K562 treated with DMSO at 1 percent for 48 hours (cell line): Measurements from ENCODE around the gene TM9SF1. TPM values are rescaled to one million over a fixed set of nuclear protein-coding genes. Genes with fewer than 3 reads are reported as not detected.

ENCODE experiments used
- total RNA-seq: library from RNA; unstranded; fragments of 300-600 nt; gene quantifications from 2 replicates; pipeline ENCODE4 v1.2.3, GENCODE V29; 2022; ENCODE audit warnings: low replicate concordance; ENCODE audit errors: extremely low read depth

TM9SF1 gene, protein sequence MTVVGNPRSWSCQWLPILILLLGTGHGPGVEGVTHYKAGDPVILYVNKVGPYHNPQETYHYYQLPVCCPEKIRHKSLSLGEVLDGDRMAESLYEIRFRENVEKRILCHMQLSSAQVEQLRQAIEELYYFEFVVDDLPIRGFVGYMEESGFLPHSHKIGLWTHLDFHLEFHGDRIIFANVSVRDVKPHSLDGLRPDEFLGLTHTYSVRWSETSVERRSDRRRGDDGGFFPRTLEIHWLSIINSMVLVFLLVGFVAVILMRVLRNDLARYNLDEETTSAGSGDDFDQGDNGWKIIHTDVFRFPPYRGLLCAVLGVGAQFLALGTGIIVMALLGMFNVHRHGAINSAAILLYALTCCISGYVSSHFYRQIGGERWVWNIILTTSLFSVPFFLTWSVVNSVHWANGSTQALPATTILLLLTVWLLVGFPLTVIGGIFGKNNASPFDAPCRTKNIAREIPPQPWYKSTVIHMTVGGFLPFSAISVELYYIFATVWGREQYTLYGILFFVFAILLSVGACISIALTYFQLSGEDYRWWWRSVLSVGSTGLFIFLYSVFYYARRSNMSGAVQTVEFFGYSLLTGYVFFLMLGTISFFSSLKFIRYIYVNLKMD
- not detected in 2 replicates for total RNA-seq

DNA sequence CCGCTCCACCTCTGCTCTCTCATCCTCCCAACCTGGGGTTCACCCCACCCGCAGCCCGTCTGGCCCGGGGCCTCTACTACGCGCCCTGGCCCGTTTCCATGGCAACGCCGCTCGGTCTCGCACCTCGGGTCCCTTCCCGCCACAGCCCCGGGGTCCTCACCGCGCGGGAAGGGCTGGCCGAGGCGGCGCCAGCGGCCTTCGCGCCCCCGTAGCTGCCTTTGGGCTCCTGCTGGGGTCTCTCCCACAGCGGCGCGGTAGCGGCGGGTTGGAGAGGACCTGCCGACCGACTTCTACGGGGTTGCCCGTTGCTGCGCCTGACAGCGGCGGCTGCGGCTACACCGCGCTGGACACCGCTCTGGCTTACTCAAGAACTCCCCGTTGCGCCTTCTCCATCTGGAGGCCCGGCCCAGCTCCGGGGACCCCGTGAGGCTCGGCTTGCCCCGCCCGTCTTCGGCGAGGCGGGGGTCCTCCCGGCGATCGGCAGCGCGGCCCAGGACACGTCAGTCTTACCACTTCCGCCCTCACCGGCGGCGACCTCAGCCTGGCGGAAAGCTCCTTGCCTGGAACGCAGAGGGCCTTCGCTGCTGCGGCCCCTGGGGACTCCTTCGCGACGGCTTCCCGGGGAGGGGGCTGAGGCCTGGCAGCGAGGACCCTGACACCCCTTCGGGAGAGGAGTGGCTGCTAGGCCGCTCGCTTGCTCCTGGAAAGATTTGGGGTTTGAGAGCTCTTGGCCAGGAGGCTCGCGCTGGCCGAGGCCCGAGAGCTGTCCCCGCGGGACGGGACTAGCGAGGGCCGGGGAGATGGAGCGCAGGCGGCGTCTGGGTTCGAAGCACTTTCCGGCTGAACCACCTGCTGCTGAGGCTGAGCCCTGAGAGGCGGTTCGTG is at the start of gene TM9SF1:
TSS of gene TM9SF1 (minus strand) at position 256 of the 885 bp plus-strand sequence. CDS start 422 bp downstream, outside the sequence.

GRCh38 chr14:24232645-24233537 is 37.6 kb upstream of the TM9SF1 start, which contains the start of gene GMPR2:
Gene GMPR2, plus strand, starts transcription at chr14:24232929. Its CDS starts 325 bp downstream, at chr14:24233254.

DNA sequence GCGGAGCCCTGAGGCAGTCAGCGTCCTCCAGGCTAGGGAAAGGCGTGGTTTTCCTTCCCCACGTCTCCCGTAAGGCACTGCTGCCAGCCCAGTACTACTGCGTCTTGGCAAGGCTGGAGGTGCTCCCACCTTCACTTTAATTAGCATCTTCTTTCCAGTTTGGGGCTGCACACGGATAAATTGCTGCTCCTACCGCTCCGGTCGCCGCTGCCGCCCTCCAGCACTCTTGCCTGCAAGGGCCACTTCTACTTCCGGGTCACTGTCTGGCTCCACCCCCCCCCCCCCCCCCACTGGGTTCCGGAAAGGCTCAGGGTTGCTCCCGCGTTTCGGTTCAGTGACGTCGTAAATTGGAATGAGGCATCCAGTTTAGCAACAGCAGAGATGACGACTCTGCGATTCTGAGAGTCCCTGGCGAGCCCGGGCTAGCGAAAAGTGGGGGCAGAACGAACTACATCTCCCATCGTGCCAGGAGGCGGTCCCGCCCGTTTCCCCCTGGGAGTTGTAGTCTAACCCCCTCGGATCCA is 36.9 kb upstream of the TM9SF1 start, which contains the start of gene NEDD8:
TSS of gene NEDD8 (minus strand) at position 247 of the 524 bp plus-strand sequence. CDS start at position 147, 100 bp downstream.

GRCh38 chr14:24215495-24216344 is 20.5 kb upstream of the TM9SF1 start, which contains the start of gene MDP1:
Gene MDP1, minus strand, starts transcription at chr14:24216066. Its CDS starts 111 bp downstream, at chr14:24215955.

GRCh38 chr14:24212924-24213865 is 18.0 kb upstream of the TM9SF1 start, which contains the start of gene CHMP4A:
Gene CHMP4A, minus strand, starts transcription at chr14:24213488. Its CDS starts 49 bp downstream, at chr14:24213439.

GRCh38 chr14:24188251-24189058 is 6.8 kb downstream of the TM9SF1 start, which contains the start of gene IPO4:
Gene IPO4, minus strand, starts transcription at chr14:24188816. Its CDS starts 29 bp downstream, at chr14:24188787.

DNA sequence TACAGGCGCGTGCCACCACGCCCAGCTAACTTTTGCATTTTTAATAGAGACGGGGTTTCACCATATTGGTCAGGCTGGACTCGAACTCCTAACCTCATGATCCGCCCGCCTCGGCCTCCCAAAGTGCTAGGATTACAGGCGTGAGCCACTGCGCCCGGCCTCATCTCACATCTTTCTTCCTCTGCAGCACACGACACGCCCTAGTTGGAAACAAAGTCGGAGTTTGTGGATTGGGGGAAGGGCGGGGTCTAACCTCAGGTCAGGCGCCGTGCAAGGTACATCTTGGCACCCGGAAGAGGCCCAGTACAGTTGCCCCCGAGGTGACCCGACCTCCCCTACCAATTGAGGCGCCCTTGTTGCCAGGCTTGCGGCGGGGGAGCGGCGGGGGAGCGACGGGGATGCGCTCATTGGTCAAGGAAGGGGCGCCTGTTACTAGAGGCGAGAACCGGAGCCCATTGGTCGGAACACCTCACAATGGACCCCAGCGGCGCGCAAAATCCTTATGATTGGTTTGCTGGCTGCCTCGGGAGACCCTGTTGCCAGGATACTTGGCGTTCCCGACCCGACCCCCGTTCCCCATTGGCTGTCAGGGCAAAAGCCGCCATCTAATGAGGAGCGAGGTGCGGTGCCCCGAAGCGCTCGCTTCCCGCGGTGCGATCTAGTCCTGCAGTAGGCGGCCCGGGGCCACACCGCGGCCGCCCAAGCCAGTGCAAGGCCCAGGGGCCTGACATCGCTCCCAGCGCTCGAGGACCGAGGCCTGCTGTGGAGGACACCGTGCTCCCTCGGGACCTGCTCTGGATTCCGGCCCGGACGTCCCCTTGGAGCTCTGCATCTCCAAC is 23.6 kb downstream of the TM9SF1 start, which contains the start of gene REC8:
TSS of gene REC8 (plus strand) at position 659 of the 839 bp plus-strand sequence. CDS start 473 bp downstream, outside the sequence.

DNA sequence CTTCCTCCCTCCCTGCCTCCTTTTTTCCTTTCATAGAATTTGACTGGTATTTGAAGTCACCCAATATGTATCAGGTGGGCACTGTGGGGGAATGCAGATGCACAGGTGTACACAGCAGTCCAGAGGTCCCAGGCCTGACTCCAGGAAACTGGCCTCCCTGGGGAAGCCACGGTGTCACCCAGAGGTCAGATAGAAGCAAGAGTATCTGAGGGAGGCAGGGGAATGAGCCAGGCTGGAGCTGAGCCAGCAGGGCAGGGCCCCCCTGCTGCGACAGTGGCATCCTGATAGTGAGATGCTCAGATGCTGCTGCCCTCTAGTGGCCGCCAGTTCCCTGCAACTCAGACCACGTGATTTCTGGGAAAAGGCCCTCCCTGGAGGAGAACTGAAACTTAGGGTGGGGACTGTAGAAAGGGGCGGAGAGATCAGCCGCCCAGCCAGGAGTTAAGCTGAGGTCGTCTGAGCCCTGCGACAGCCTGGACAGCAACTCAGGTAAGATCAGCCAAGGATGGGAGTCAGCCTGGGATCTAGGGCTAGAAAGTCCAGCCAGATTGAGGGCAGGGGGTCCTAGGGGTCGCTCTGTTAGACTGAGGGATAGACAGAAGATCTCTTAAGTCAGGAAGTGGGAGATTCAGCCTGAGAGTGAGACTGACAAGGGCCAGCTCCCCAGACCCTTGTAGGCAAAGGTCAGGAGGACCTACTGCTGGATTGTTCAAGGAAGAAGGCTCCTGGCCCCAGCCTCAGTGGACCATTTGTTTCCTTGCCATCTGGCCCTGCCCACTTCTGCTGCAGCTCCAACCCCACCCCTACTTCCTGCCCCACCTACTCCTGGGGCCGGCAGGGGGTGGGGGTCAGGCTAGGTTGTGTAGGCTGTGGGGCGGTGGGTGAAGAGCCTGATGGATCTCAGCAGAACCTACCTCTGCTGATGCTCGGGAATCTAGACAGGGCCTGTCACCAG is 34.1 kb downstream of the TM9SF1 start, which contains the start of gene IRF9:
TSS of gene IRF9 (plus strand) at position 416 of the 955 bp plus-strand sequence. CDS start 880 bp downstream, outside the sequence.

DNA sequence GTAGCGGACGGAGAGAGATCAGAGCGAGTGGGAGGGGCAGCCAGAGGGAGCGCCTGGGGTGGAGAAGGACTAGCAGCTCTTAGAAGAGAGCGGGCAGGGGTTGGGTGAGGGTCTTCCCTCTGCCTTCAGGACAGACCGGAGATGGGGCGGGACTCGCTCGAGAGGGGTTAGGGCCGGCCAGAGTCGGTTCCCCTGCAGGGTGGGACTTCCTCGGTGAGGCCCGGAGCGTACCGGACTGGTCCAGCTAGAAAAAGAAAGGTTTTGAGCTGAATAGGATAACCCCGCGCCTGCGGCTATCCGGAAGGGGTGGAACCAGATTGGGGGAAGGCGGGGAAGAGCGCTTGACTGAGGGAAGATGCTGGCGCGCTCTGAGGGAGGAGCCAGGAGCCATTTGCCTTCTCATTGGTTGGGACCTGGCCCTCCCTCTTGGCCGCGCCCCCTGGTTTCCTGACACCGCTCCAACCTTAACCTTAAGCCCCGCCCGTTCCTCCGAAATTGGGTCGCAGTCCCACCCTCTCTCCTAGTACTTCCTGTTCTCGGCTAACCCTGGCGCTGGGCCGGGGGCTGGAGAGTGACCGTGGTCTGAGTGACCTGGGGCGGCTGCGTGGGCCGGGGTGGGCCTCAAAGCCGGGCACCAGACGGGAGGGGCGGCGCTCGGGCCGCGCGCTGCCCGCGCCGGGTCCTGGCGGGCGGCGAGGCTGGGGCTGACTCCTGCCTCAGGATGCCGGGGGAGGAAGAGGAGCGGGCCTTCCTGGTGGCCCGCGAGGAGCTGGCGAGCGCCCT is 48.1 kb downstream of the TM9SF1 start, which contains the start of gene RNF31:
TSS of gene RNF31 (plus strand) at position 521 of the 783 bp plus-strand sequence. CDS start at position 722, 201 bp downstream.

DNA sequence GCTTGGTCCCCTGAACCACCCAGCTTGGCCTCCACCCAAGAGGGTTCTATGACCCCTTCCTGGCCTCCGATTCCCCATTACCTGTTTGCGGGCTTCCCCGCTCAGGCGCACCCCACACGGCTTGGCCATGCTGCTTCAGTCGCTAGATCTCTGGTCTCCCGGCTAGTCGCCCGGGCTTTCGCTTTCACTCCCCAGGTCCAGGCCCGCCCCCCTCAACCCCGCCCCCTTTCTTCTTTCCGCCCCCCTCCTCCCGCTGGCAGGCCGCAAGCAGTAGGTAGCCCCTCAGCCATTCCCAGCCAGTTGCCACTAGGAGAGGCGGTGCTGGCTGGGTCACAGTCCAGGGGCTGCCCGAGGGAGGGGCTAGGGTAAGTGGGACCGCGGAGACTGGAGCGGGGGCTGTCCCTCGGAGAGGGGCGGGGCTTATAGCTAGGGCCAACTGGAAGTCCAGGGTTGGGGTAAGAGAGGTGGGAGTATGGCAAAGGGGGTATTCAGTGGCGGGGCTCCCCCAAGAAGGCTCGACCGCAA is 48.7 kb downstream of the TM9SF1 start, which contains the start of gene PSME2:
TSS of gene PSME2 (minus strand) at position 158 of the 525 bp plus-strand sequence. CDS start at position 129, 29 bp downstream.

GRCh38 chr14:24141097-24141880 is 54.0 kb downstream of the TM9SF1 start, which contains the start of gene EMC9:
Gene EMC9, minus strand, starts transcription at chr14:24141591. Its CDS starts 287 bp downstream, at chr14:24141304.

